Lower lobe of right lung (tissue), 2 donors: ENCODE data around the gene SUSD4. TPM values are rescaled to one million over a fixed set of nuclear protein-coding genes. Genes with fewer than 3 reads are reported as not detected.

ENCODE experiments used
- ATAC-seq, 2 donors: fragments of 200-7000 bp; cut with Tn5 transposase; one replicate each; pipeline ENCODE4 v1.9.1; 2020 to 2022; ENCODE audit warnings: mild to moderate bottlenecking in 2 of 2, moderate library complexity in 2 of 2
- DNase-seq: peaks from one replicate; pipeline ENCODE4 v3.0.0-alpha.2; 2020
- H3K27ac ChIP-seq: fragments of 200-600 bp; one replicate; pipeline ENCODE4 v1.8.0; 2022
- H3K27me3 ChIP-seq: fragments of 200-600 bp; one replicate; pipeline ENCODE4 v1.8.0; 2022; ENCODE audit warnings: low read depth
- H3K36me3 ChIP-seq: fragments of 200-600 bp; one replicate; pipeline ENCODE4 v1.8.0; 2022; ENCODE audit warnings: mild to moderate bottlenecking
- H3K4me1 ChIP-seq: fragments of 200-600 bp; one replicate; pipeline ENCODE4 v1.8.0; 2022
- H3K4me3 ChIP-seq: fragments of 200-600 bp; one replicate; pipeline ENCODE4 v1.8.0; 2022; ENCODE audit warnings: mild to moderate bottlenecking
- H3K9me3 ChIP-seq: fragments of 200-600 bp; one replicate; pipeline ENCODE4 v1.8.0; 2022
- intact Hi-C: fragments of 100-400 bp; cut with DNase I; formaldehyde crosslinking; loops from one replicate; pipeline ENCODE4 v1.11.0; 2022
- total RNA-seq: library from RNA; stranded (reverse); fragmentation: NEBNext Ultra II Directional; extraction: Animal tissue kit (Norgen Biotek cat#: 25700); gene quantifications from one replicate; pipeline ENCODE4 v1.2.1, GENCODE V29; 2021
- TF ChIP-seq, protein P1 (sequence below): fragments of 200-600 bp; IDR thresholded peaks from one replicate; pipeline ENCODE4 v1.8.0; 2022; ENCODE audit warnings: antibody characterized with exemption, mild to moderate bottlenecking
- donor health status: DM: no; HTN: yes; CAD: no; lungs with severe emphysema.

SUSD4 gene
- total RNA-seq, 1 donor from 2014 or later: 3.7 TPM

DNA sequence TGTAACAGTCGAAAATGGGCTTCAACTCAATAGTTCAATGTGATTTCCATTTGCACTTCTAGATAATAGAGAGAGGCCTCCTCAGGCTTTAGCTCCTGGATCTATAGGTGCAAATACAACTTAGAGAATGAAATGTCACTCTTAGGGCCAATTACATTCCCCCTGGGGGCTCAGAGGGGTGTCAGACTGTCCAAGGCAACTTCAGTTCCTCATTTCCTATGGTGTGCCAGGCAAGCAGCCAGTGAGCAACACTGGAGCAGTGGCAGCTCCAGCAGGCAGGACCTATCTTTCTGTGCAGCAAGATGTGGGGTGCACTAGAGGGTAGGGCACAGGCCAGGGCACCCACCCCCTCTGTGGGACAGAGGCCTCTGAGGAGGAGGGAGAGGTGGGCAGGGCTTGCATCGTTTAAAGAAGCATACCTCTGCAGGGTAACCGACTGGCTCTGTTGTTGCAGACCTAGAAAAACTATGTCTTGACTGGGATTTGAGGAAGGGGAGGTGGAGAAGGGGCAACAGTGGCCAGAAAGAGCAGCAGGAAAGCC lies 97.3 kb downstream of the SUSD4 start:
- intact Hi-C loops: no loop called here
- H3K4me1 ChIP-seq: no peaks in the 10 kb centered on the region
- H3K27me3 ChIP-seq: no peaks in the 10 kb centered on the region
- TF ChIP-seq, protein P1, sequence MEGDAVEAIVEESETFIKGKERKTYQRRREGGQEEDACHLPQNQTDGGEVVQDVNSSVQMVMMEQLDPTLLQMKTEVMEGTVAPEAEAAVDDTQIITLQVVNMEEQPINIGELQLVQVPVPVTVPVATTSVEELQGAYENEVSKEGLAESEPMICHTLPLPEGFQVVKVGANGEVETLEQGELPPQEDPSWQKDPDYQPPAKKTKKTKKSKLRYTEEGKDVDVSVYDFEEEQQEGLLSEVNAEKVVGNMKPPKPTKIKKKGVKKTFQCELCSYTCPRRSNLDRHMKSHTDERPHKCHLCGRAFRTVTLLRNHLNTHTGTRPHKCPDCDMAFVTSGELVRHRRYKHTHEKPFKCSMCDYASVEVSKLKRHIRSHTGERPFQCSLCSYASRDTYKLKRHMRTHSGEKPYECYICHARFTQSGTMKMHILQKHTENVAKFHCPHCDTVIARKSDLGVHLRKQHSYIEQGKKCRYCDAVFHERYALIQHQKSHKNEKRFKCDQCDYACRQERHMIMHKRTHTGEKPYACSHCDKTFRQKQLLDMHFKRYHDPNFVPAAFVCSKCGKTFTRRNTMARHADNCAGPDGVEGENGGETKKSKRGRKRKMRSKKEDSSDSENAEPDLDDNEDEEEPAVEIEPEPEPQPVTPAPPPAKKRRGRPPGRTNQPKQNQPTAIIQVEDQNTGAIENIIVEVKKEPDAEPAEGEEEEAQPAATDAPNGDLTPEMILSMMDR: no peak
- H3K27ac ChIP-seq: no peak overlapping the region
- no peaks in the 10 kb centered on the region for H3K9me3 ChIP-seq
- no peaks in the 10 kb centered on the region for H3K36me3 ChIP-seq
- DNase-seq (no peak), ATAC-seq (peak in 1 of 2 donors; percentile 25)
- no peak overlapping the region for H3K4me3 ChIP-seq

DNA sequence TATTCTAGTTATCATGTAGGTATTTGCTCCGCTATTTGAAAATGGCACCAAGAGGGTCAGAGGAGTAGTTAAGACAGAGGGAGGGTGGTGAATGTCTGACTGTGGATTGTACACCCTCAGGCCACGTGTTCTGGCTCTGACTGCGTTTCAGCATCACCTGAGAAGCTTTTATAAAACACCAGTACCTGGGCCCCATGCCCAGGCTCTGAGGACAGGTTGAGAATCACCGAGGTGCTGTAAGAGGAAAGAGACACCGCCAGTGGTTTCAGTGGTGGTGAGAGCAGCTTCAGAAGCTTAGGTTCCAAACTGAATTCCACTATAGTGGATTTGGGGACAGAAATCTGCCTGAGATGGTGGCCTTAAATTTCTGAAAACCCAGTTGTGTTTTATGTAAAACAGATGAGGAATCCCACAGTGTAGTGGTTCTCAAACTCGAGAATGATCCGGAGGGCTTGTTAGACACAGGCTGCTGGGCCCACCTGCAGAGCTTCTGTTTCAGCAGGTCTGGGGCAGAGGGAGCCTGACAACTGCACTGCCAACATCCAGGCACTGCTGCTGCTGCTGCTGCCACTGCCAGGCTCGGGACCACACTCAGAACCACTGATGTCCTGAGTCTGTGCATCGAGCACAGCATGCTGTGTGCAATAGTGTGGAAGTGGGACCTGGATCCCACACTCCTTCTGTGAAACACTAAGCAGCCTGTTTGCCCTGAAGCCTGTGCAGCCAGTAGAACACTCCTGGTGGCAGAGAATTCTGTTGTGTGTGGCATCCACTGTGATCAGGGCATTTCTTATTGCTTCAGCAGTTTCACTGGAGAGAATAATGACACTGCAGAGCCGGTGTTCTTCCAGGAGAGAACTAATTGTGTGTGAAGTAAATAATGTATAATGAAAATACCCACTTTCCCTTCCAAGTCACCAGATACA lies 98.7 kb downstream of the SUSD4 start:
- H3K9me3 ChIP-seq: no peaks in the 10 kb centered on the region
- no peak overlapping the region for H3K27ac ChIP-seq
- intact Hi-C loops: no loop called here
- H3K27me3 ChIP-seq: no peaks in the 10 kb centered on the region
- TF ChIP-seq, protein P1: no peak
- DNase-seq: no peak
- no peak overlapping the region for H3K4me3 ChIP-seq
- no peaks in the 10 kb centered on the region for H3K4me1 ChIP-seq
- no peak for ATAC-seq
- H3K36me3 ChIP-seq: no peaks in the 10 kb centered on the region

DNA sequence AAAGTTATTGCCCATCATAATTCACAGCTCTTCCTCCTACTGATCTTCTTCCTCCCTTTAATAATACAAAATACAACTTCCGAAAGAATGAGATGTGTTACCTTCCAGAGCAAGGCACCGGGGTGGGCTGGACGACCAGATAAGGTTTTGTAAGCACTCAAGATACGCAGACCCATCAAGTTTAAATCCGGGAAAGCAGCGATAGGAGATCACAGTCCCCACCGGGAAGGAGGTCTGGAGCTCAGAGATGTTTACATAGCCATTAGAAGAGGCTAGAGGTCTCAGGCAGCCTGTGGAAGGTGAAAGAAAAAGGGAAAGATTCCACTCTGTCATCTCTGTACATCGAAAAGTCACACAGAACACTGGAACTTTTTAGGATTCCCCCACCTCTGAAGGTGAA lies 99.4 kb downstream of the SUSD4 start:
- ATAC-seq (no peak), DNase-seq (no peak)
- H3K36me3 ChIP-seq: no peaks in the 10 kb centered on the region
- no peak overlapping the region for H3K4me3 ChIP-seq
- intact Hi-C loops: no loop called here
- TF ChIP-seq, protein P1: no peak
- no peaks in the 10 kb centered on the region for H3K27me3 ChIP-seq
- no peak overlapping the region for H3K27ac ChIP-seq
- no peaks in the 10 kb centered on the region for H3K9me3 ChIP-seq
- H3K4me1 ChIP-seq: no peaks in the 10 kb centered on the region

DNA sequence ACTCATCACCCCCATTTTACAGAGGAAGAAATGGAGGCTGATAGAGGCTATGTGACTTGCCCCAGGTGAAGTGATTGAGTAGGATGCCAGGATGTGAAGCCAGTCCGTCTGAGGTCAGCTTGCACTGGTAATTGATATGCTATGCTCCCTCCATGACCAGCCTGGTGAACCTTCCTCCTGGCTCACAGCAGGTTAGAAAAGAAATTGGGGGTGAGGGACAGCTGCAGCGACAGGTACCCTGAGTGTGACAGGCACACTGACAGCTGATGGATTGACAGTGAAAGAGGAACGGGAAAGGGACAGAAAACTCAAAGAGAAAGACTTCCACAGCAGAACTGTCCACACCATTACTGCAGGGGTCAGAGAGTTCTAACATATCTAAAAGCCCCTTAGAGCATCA lies 102.1 kb downstream of the SUSD4 start:
- TF ChIP-seq, protein P1: no peak
- Histone ChIP-seq H3K27me3 (no peaks in the 10 kb centered on the region), H3K27ac (no peak overlapping the region), H3K4me3 (no peak overlapping the region), H3K36me3 (no peaks in the 10 kb centered on the region), H3K9me3 (no peaks in the 10 kb centered on the region), H3K4me1 (no peaks in the 10 kb centered on the region)
- DNase-seq: no peak
- intact Hi-C loops: no loop called here
- ATAC-seq: no peak

DNA sequence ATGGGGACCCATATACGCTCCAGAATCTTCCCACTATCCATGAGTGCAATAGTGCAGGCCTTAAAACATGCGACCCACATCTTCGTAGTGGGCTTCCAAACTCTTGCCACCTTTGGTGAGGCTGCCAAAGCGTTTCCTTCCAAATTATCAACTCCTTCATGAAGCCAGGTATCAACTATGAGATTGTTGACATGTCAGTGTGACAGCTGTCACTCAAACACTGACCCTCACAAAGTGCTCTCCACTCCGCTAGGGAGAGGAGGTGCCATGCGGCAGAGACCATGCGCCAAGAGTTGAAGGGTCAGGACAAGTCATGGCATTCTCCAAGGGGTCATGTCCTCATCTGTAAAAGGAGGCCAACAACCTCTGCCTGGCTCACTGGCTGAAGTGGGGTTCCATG lies 103.3 kb downstream of the SUSD4 start:
- ATAC-seq (no peak), DNase-seq (no peak)
- Histone ChIP-seq H3K27ac (no peak overlapping the region), H3K36me3 (no peaks in the 10 kb centered on the region), H3K9me3 (no peaks in the 10 kb centered on the region), H3K4me3 (no peak overlapping the region), H3K4me1 (no peaks in the 10 kb centered on the region), H3K27me3 (no peaks in the 10 kb centered on the region)
- TF ChIP-seq, protein P1: no peak
- intact Hi-C loops: no loop called here
